SK-N-MC (cell line): ENCODE data around the gene MRFAP1L1.

Source experiments
- DNase-seq: peaks from one replicate; pipeline ENCODE4 v3.0.0-alpha.2; 2011; ENCODE audit warnings: low read depth, low spot score
- H3K27ac ChIP-seq: fragments of 200-600 bp; sonication (generic); 2 replicates; pipeline ENCODE4 v1.5.1; 2016; ENCODE audit warnings: mixed run types
- H3K36me3 ChIP-seq: fragments of 200-600 bp; sonication (generic); 2 replicates; pipeline ENCODE4 v1.6.1; 2017; ENCODE audit warnings: antibody characterized with exemption, low read length, mixed read lengths; ENCODE audit not compliant: insufficient read depth
- H3K4me3 ChIP-seq: fragments of 200-600 bp; sonication (generic); 2 replicates; pipeline ENCODE4 v1.5.1; 2016
- H3K9ac ChIP-seq: fragments of 200-600 bp; sonication (generic); 2 replicates; pipeline ENCODE4 v1.8.0; 2017; ENCODE audit warnings: mixed run types, mixed read lengths; ENCODE audit not compliant: insufficient read length
- H3K9me3 ChIP-seq: fragments of 200-600 bp; sonication (generic); 2 replicates; pipeline ENCODE4 v1.6.1; 2017; ENCODE audit warnings: low read depth, mild to moderate bottlenecking, antibody characterized with exemption, low read length, moderate library complexity, mixed read lengths
- EZH2 ChIP-seq: fragments of 200-600 bp; sonication (generic); IDR thresholded peaks from one replicate; pipeline ENCODE4 v1.6.1; 2017; ENCODE audit warnings: antibody characterized with exemption
- FOXP2 ChIP-seq: optimal IDR thresholded peaks from 2 replicates; pipeline ENCODE3; 2011; ENCODE audit warnings: mild to moderate bottlenecking, moderate library complexity; ENCODE audit not compliant: insufficient read depth; ENCODE audit errors: extremely low read length, control extremely low read depth
- POLR2AphosphoS5 ChIP-seq: IDR thresholded peaks from 2 replicates; pipeline ENCODE4 v1.6.1; 2012; ENCODE audit warnings: mild to moderate bottlenecking, low read depth, low read length, borderline replicate concordance

MRFAP1L1 gene

DNA sequence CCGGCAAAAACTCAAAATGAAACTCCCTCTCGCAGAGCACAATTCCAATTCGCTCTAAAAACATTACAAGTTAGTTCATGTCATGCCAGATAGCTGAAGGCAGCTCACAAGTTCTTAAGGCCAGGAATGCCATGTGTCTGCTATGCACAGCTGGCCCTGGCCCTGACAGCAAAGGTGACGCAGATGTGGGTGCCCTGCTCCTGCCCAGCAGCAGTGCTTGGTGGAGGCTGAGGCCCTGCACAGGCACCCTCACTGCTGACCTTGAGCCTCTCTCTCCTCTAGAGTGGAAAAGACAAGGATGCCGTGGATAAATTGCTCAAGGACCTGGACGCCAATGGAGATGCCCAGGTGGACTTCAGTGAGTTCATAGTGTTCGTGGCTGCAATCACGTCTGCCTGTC, 13.1 kb downstream of the MRFAP1L1 start:
- DNase-seq = no peak
- Histone ChIP-seq H3K27ac (no peak overlapping the region), H3K4me3 (no peak overlapping the region), H3K36me3 (no peaks in the 10 kb centered on the region), H3K9me3 (no peaks in the 10 kb centered on the region), H3K9ac (no peak overlapping the region)
- TF ChIP-seq EZH2 = no peak
- TF ChIP-seq FOXP2 = no peak
- TF ChIP-seq POLR2AphosphoS5 = no peak

DNA sequence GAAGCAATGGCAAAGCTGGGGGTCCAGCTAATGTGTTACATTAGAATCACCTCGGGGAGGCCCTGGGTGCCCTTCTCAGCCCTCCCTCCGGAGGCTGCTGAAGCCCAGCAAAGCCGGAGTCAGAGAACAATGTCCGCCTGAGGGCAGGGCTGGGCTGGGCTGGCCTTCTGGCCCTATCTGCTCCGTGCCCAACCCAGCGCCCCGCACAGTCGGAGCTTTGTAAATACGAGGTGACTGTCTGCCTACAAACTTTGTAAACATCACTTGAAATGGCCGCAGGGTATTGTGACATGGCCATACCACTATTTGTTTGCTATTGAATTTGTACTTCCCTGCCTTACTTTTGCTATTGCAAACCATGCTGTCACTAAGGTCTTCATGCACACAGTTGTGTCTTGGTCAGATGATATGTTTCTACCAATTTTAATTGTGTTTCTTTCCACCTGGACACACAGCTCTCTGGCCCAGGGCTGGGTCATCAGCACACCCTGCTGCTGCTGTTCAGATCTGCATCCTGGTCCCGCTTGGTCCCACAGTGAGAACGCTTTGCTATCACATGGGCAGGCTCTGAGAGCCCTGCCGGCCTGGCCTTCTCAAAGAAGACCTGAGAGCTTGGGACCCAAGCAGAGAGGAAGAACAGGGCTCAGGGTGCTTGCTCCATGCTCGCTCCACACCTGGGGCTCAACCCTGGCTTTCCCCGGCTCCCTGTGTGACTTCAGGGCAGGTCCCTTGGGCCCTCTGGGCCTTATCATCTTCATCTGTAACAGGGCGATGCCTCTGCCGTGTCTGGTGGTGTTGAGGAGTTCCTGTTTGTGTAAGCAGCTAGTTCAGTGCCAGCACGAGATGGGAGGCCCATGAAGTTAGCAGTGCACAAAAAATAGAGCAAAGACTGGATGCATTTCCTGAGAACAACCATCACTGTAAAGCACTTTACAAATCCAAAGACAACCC, 13.7 kb downstream of the MRFAP1L1 start:
- DNase-seq = no peak
- H3K9ac ChIP-seq = no peak overlapping the region
- H3K9me3 ChIP-seq = no peaks in the 10 kb centered on the region
- H3K27ac ChIP-seq = no peak overlapping the region
- H3K4me3 ChIP-seq = no peak overlapping the region
- TF ChIP-seq EZH2 (no peak), FOXP2 (no peak), POLR2AphosphoS5 (no peak)
- no peaks in the 10 kb centered on the region for H3K36me3 ChIP-seq

GRCh38 chr4:6694177-6694901, 15.3 kb downstream of the MRFAP1L1 start:
- Histone ChIP-seq H3K27ac (no peak overlapping the region), H3K9ac (no peak overlapping the region), H3K4me3 (no peak overlapping the region), H3K36me3 (no peaks in the 10 kb centered on the region), H3K9me3 (no peaks in the 10 kb centered on the region)
- no peak for DNase-seq
- no peak for TF ChIP-seq FOXP2
- TF ChIP-seq POLR2AphosphoS5 = no peak
- TF ChIP-seq EZH2 = no peak

- no peaks in the 10 kb centered on the region for H3K36me3 ChIP-seq
- no peak for DNase-seq
- no peak within 1 kb of the TSS for H3K4me3 ChIP-seq
- no peak within 1 kb of the TSS for H3K27ac ChIP-seq
- TF ChIP-seq EZH2 (no peak), POLR2AphosphoS5 (no peak), FOXP2 (no peak)
- H3K9me3 ChIP-seq = no peaks in the 10 kb centered on the region
- H3K9ac ChIP-seq = no peak within 1 kb of the TSS
Measured at GRCh38 chr4:6693231-6694176, 16.2 kb downstream of the MRFAP1L1 start, which contains the start of gene S100P. S100P (plus strand) TSS chr4:6693878; CDS start chr4:6693933, 55 bp downstream.

DNA sequence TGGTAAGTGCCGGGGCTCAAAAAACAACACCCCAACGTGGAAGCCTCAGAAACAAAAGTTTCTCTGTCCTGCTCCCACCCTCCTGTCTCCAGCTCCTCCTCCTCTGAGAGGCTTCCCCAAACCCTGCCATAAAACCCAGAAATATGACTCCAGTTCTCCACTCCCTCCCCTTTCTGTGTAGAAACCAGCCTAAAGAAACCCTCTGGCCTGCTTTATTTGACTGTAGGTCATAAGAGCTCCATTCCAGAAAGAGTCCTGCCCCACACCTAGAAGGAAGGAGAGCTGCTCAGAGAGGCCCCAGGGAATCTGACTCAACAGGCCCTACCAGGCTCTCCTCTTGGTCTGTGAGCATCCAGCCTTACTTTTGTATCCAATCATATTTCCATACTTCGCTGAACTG, 16.9 kb downstream of the MRFAP1L1 start:
- no peak for TF ChIP-seq EZH2
- TF ChIP-seq FOXP2 = no peak
- no peak for TF ChIP-seq POLR2AphosphoS5
- Histone ChIP-seq H3K36me3 (no peaks in the 10 kb centered on the region), H3K9ac (no peak overlapping the region), H3K27ac (no peak overlapping the region), H3K9me3 (no peaks in the 10 kb centered on the region), H3K4me3 (no peak overlapping the region)
- no peak for DNase-seq

DNA sequence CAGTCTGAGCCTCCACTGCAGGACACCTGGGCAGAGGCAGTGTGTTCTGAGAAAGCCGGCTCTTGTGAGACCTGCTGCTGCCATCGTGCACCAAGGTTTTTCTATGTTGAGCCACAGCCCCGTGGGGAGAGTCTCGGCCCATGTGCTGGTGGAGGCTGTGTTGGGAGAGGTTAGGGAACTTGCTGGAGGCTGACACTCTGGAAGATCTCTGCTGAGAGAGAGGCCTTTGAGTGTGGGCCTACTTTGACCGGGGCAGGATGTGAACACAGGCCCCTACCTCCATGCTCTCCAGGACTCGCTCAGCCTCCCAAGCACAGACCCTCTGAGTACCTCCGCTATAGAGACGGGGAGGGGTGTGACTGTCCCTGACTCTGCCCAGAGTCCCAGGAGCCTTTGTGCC, 17.3 kb downstream of the MRFAP1L1 start:
- H3K27ac ChIP-seq = no peak overlapping the region
- H3K36me3 ChIP-seq = no peaks in the 10 kb centered on the region
- H3K4me3 ChIP-seq = no peak overlapping the region
- H3K9me3 ChIP-seq = no peaks in the 10 kb centered on the region
- no peak overlapping the region for H3K9ac ChIP-seq
- DNase-seq = no peak
- TF ChIP-seq EZH2 = no peak
- TF ChIP-seq POLR2AphosphoS5 = no peak
- no peak for TF ChIP-seq FOXP2

- TF ChIP-seq POLR2AphosphoS5 (no peak), EZH2 (no peak), FOXP2 (no peak)
- Histone ChIP-seq H3K4me3 (no peak overlapping the region), H3K27ac (no peak overlapping the region), H3K36me3 (no peaks in the 10 kb centered on the region), H3K9ac (no peak overlapping the region), H3K9me3 (no peaks in the 10 kb centered on the region)
- DNase-seq = no peak
Measured at GRCh38 chr4:6689506-6689960, 20.1 kb downstream of the MRFAP1L1 start.

GRCh38 chr4:6688879-6689505, 20.7 kb downstream of the MRFAP1L1 start:
- no peak for DNase-seq
- no peak overlapping the region for H3K4me3 ChIP-seq
- no peaks in the 10 kb centered on the region for H3K9me3 ChIP-seq
- TF ChIP-seq POLR2AphosphoS5 = no peak
- no peak for TF ChIP-seq EZH2
- no peak for TF ChIP-seq FOXP2
- no peaks in the 10 kb centered on the region for H3K36me3 ChIP-seq
- H3K9ac ChIP-seq = no peak overlapping the region
- H3K27ac ChIP-seq = no peak overlapping the region
